Thyroid gland (tissue), 4 donors: Measurements from ENCODE around the gene SYT15.

Experiments
- POLR2A ChIP-seq, 2 donors: fragments of 450-650 bp; IDR thresholded peaks; one replicate each; pipeline ENCODE4 v1.6.1; 2017; ENCODE audit warnings: antibody characterized with exemption in 2 of 2, mild to moderate bottlenecking in 2 of 2, moderate library complexity in 1 of 2
- TF ChIP-seq, protein P1 (sequence below), 6 experiments: fragments of 200-600 bp in 3 of 6; fragments of 450-650 bp in 3 of 6; sonication (generic) in 3 of 6; IDR thresholded peaks; one replicate each; pipeline ENCODE4 v1.5.1; 2016 to 2019; ENCODE audit warnings: antibody characterized with exemption in 6 of 6, mild to moderate bottlenecking in 2 of 6, inconsistent platforms in 1 of 6, moderate library complexity in 1 of 6

DNA sequence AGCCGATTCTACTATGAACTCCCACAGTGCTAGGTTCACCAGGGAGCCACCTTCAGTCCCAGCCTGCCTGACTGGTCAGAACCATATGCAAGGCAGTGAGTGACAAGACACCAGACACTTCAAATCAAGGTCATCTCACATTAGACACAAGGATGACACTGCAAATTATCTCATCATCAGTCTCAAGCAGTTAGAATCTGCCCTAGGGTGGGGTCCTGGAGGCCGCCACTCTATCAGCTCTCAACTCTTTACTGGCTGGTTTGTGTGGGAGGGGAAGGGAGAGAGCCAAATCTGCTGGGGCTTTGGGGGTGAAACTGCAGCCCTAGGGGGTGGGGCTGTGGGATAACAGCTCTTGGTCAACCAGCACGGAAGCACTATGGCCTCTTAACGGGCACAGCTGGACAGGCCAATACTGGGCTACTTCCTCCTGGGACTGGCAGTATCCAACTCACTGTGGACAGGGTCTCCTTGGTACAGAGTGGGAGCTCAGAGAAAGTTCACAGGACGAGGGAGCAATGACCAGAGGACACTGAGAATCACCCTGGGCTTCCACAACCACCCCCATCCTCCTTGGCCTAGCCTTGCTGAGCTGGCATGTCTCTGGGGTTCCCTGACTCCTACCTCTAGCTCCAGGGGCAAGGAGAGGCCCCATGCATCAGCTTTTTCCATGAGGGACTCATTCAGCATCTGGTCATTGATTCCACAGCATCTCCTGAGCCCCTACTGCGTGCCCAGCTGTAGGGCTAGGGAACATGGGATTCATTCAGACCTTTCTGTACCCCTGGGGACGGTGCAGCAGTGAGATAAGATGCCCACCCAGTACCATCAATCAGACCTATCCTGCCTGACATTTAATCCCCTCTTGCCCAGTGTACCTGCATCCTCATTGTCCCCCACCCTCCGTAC lies 27.9 kb upstream of the SYT15 start:
- TF ChIP-seq, protein P1, sequence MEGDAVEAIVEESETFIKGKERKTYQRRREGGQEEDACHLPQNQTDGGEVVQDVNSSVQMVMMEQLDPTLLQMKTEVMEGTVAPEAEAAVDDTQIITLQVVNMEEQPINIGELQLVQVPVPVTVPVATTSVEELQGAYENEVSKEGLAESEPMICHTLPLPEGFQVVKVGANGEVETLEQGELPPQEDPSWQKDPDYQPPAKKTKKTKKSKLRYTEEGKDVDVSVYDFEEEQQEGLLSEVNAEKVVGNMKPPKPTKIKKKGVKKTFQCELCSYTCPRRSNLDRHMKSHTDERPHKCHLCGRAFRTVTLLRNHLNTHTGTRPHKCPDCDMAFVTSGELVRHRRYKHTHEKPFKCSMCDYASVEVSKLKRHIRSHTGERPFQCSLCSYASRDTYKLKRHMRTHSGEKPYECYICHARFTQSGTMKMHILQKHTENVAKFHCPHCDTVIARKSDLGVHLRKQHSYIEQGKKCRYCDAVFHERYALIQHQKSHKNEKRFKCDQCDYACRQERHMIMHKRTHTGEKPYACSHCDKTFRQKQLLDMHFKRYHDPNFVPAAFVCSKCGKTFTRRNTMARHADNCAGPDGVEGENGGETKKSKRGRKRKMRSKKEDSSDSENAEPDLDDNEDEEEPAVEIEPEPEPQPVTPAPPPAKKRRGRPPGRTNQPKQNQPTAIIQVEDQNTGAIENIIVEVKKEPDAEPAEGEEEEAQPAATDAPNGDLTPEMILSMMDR (IDR thresholded peaks at IDR 0.05), result no peak
- no peak for TF ChIP-seq POLR2A (IDR thresholded peaks at IDR 0.05)
